ENCODE data around the gene SLC25A46.
"Not testable (repeated sequence)": the region's sequence is repeated elsewhere in the genome, so short reads cannot be mapped to it uniquely, and the experiment has no call there.

SLC25A46 gene

DNA sequence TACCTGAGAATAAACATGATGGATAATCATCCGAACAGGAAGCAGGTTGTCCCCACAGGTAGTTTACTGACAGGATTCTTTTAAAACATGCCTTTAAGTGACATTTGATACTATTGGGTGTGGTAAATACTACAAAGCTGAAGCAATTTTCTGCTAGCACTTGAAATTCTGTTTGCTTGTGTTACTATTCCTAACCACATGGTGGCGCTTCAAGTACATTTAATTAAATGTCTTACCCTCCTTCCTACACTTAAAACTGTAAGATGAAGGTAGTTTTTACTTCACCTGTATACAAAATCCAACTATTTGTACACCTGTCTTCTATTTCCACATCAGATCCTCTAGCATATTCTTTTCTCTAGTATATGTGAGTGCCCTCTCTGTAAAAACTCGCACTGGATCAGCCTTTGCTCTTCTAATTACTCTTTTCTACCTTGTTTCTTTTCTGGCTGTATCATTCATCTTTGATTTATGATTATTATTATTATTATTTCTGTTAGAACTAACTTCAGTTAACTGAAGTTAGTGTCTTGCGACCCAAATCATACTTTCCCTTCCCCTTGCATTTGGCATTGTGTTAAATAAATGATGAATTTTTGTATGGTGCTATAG, 18.4 kb downstream of the SLC25A46 start:
- DNase-seq = no peak

DNA sequence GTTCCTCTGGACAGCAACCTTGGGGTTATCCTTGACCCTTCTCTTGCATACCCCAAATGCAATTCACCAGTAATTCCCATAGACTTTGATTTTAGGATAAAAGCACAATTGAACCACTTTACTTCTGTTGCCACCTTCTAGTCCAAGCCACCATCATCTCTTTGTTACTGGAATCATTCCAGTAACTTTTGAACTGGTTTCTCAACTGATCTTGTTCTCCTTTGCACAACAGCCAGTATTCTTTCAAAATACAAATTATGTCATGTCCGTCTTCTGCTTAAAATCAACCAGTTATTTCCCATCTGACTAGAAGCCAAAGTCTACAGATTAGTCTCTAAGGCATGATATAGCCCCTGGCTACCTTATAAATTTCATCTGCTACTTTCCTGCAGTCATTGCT, 21.4 kb downstream of the SLC25A46 start:
- no peak for DNase-seq

DNA sequence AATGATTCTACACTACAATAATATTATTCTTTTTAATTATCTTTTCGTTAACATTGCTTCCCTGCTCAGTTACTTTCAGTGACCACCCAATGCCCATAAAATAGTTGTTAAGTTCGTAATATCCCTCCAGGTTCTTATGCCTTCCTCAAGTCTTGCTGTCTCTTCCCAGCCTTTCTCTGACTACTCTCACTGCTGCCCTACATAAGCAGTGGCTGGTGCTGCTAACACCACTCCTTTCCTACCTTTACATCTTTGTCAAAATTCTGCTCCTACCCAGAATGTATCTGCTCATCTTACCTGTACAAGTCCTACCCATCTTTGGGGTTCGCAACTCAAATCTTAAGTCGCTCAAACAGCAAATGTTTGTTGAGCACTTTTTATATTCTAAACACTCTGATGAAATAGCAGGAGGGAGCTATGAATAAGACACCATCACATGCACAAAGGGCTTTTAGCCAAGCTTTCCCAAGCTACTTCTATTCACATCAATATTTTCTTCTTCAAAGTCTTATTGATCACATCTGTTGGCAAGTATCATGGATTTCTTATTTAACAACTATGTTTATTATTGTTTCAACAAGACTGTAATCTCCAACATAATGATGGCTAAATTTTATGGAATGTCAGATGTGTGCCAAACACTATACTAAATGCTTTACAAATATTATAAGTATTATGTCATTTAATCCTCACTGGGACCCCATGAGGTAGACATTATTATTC, 29.5 kb downstream of the SLC25A46 start:
- DNase-seq = no peak

DNA sequence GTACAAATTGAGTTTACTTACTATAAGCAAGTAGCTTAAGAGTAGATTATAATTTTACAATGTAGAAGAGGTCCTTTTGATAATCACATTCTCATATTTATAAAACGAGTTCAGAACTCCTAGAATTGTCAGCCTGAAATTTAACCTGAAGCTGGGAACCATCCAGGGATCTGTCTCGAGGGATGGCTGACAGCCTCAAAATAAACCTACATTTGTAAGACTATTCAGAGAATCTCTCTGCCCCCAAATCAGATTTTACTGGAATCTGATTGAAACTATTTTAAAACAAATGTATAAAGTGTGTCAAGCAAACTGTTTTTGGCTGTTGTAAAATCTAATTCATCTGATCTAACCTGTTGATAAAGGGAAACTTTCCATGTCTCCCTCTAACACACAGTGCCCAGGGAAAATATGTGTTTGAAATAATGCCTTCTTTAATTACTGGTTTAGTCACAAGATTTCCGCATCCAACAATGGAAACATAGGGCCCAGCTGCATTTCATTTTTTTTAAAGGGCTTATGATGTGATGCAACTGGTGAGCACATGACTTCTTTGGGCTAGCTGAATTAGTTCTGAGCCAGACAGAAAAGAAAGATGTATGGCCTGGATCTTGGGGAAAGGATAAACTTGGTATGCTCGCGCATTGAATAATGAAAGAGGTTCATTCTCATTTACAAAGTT, 30.3 kb downstream of the SLC25A46 start:
- no peak for DNase-seq

DNA sequence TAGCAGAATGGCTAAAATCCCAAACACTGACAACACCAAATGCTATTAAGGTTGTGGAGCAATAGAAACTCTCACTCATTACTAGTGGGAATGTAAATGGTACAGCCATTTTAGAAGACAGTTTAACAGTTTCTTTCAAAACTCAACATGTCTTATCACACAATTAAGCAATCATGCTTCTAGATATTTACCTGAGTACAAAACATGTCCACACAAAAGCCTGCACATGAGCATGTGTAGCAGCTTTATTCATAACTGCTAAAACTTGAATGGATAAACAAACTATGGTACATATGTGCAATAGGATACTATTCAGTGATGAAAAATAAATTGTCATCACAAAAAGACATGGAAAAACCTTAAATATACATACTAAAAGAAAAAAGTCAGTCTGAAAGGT, 31.5 kb downstream of the SLC25A46 start:
- no peak for DNase-seq

DNA sequence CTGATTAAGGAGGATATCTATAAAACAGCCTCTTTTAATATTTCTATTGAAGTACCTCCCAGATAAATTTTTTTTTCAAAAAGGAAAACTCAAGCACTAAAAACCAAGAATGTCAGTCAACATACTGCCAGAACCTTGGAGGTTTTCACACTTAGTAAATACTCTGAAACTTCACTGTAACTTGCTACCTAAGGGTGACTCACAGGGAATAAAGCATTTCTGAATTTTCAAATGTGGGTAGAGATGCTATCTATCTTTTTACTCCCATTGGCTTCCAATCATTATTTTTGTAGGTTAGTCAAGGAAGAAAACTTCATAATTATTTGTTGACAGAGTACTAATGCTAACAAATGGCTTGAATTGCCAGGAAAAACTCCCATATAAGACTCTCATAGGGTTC, 46.1 kb downstream of the SLC25A46 start:
- no peak for DNase-seq

DNA sequence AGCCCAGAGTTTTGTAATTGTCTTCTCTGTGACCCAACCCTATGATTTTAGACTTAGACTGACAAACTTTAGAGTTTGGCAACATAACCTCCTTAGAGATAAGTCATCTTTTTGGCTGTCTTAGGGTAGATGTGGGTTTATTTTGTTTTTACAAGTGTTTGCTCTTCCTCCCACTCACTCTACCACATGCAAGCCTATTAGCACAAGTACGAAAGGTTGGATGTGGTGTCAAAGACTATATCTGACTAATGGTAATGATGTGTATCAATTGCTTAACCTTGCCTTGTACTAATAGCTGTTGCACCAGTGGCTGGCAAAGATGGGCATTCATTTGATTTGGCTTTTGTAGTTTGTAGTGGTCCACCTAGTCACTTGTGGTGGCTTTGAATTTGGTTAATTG, 46.5 kb downstream of the SLC25A46 start:
- DNase-seq = no peak

DNA sequence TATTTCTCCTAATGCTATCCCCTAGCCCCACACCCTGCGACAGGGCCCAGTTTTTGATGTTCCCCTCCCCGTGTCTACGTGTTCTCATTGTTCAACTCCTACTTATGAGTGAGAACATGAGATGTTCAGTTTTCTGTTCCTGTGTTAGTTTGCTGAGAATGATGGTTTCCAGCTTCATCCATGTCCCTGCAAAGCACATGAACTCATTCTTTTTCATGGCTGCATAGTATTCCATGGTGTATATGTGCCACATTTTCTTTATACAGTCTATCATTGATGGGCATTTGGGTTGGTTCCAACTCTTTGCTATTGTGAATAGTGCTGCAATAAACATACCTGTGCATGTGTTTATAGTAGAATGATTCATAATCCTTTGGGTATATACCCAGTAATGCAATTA, 49.2 kb downstream of the SLC25A46 start:
- DNase-seq = not testable (repeated sequence)

DNA sequence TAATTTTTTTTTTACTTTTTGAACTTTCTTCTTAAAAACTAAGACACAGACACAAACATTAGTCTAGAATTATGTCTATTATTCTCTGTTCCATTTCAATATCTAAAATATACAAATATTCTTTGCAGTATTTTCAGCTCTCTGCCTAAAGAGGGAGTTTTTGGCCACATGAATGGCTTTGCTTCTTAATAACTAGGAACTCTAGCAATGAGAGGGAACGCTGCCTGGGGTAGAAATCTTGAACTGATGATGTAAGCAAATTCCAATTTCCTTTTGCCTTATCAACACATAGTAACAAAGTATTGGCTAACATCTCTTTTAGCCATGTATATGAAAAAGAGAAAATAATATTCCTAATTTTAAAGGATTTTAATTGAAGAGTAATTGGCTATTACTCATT, 51.9 kb downstream of the SLC25A46 start:
- no peak for DNase-seq

DNA sequence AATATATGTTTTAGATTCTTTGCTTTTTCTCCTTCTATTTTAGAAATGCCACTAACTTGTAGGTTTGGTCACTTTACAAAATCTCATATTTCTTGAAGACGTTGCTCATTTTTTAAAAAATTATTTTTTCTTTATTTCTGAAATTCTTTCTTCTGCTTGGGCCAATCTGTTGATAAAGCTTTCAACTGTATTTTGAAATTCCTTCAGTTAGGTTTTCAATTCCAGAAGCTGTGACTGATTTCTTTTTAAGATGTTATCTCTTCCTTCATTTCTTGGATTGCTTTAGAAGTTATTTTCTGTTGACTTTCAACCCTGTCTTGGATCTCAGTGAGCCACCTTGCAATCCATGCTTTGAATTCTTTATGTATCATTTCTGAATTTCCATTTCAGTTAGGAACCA, 64.2 kb downstream of the SLC25A46 start:
- DNase-seq = no peak

DNA sequence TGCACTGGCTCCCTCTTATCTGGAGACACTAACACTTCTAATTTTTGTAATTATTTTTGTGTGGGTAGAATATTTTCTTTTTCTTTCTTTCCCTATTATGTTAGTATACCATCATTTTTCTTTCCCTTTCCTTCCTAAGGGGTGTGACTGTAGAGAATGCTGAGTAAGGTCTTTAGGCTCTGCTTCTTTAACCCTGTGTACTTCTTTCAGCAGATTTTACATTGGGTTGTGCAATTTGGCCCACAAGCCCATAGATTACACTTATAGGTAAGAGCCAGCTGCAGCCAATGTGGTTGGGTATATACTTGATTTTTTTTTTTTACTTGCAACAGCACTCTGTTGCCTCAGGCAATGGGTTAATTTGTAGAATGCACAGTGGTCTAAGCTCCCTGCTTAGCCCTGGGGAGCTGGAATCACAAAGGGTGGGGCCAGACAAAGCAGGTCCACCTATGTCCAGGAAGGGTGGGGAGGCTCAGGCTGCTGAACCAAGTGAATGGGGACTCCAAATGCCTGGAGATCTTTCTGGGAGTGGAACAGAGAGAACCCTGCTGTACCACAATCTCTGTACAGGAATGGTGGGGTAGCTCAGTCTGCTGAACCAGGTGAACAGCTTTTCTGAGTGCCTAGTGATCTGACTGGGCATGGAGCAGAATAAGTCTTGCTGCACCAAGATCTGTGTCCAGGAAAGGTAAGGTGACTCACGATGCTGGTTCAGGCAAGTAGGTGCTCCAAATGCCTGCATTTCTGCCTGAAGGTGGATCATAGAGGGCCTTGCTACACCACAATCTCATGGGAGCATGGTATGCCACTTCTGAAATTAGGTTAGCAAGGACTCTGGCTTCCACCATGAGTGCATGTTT, 64.9 kb downstream of the SLC25A46 start:
- no peak for DNase-seq

DNA sequence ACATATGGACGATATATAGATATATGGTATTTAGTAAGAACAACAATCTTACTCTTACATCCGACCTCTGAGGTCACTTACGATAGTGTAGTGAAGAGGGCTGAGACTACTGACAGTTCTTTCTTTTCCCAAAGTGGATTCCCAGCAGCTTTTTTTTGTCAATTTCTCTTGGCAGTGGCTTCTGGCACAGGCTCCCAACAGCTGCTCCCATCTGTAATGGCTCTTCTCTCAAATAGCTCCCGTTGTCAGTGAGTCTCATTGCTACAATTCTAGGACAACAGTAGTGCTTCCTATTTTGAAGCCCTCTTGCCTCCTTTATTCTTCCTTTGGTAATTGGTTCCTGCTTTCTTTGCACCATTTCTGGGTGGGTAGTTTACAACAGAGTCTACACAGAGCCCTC, 68.4 kb downstream of the SLC25A46 start:
- DNase-seq = no peak

DNA sequence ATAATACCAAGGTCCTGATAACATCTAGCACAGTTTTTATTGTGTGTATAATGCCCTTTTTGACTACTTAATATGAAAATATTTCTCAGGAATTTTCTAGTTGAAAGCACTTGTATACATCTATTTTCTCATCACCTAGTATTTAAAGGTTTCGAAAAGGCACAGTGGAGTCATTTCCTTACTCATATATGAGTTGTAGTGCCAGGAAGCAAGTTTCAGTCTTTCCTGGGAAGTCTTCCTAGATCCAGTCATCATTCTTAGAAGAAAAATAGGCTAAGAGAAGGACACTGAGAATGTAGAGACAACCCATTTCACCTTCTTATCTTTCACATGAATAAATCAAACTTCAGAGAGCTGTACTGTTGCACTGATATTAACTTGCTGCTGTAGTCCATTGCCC, 70.2 kb downstream of the SLC25A46 start:
- no peak for DNase-seq
